Measurements from ENCODE around the gene RHEBL1.

The RHEBL1 gene

GRCh38 chr12:49036029-49036428, 33.8 kb downstream of the RHEBL1 start:
- DNase-seq: no peak

- DNase-seq: no peak
Measured at GRCh38 chr12:49034286-49034622, 35.5 kb downstream of the RHEBL1 start.

- DNase-seq: no peak
Measured at GRCh38 chr12:49033611-49034285, 36.0 kb downstream of the RHEBL1 start.

GRCh38 chr12:49032679-49033447, 36.9 kb downstream of the RHEBL1 start:
- no peak for DNase-seq

- DNase-seq: no peak
Measured at GRCh38 chr12:49032276-49032675, 37.5 kb downstream of the RHEBL1 start.

- no peak for DNase-seq
Measured at GRCh38 chr12:49031573-49032161, 38.1 kb downstream of the RHEBL1 start.

GRCh38 chr12:49030714-49031572, 38.8 kb downstream of the RHEBL1 start:
- DNase-seq: no peak

GRCh38 chr12:49030119-49030518, 39.7 kb downstream of the RHEBL1 start:
- no peak for DNase-seq

- DNase-seq: no peak
Measured at GRCh38 chr12:49028666-49029275, 41.0 kb downstream of the RHEBL1 start.

GRCh38 chr12:49027846-49028555, 41.8 kb downstream of the RHEBL1 start:
- no peak for DNase-seq

- no peak for DNase-seq
Measured at GRCh38 chr12:49026678-49027480, 42.9 kb downstream of the RHEBL1 start.

GRCh38 chr12:49026101-49026500, 43.7 kb downstream of the RHEBL1 start:
- DNase-seq: no peak

GRCh38 chr12:49025463-49025862, 44.3 kb downstream of the RHEBL1 start:
- DNase-seq: no peak

GRCh38 chr12:49024543-49024942, 45.2 kb downstream of the RHEBL1 start:
- DNase-seq: no peak

GRCh38 chr12:49023812-49024211, 46.0 kb downstream of the RHEBL1 start:
- DNase-seq: no peak

GRCh38 chr12:49022558-49023178, 47.1 kb downstream of the RHEBL1 start:
- DNase-seq: no peak

GRCh38 chr12:49021292-49021915, 48.4 kb downstream of the RHEBL1 start:
- no peak for DNase-seq

GRCh38 chr12:49020441-49020840, 49.3 kb downstream of the RHEBL1 start:
- no peak for DNase-seq

GRCh38 chr12:49019443-49020324, 50.1 kb downstream of the RHEBL1 start:
- no peak for DNase-seq

Measured in NCI-H2081 (cell line).